ENCODE results near the gene POLR2I. TPM values are rescaled to one million over a fixed set of nuclear protein-coding genes. Genes with fewer than 3 reads are reported as not detected.

Gene POLR2I
- total RNA-seq, 1 experiment from 2014 or later: 165 TPM

DNA sequence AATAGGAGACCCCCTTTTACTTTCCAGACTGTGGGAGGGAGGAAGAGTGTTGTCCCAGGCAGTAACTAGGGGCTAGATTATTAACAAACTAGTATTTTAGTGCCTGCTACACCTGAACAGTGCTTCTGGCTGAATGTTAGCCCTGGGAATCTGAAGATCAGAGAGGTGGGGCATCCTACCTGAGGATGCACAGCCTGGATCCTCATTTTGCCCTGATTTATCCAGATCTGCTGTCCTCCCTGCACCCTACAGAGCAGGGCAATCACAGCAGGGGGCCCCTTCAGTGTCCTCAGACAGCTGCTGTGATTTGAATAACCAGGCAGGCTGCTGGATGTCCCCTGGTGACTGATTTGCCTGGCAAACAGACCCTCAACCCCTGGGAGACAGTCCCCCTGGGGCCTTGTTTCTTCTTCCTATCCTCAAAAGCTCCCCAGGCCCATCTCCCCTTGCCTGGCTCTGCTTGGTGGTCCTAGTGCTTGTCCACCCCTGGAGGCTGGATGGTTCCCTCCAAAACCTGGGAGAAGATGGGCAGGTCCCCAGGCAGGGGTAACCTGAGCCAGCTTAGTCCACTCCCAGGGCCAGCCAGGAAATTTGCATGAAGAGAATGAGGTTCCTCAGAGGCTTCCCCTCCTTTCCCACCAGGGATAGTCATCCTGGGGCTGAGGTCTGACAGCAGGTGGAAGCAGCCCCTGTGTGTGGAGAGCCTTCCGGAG, 4.0 kb downstream of the POLR2I start, which contains the start of gene OVOL3:
Gene OVOL3 (plus strand): TSS at position 657 of the 713 bp plus-strand sequence. CDS start 60 bp downstream, outside the sequence.
- DNase-seq (ENCODE audit: low spot score) (peak; percentile 69), ATAC-seq (peak; percentile 13)
- Mint-ChIP-seq H3K9me3 (no peaks in the 10 kb centered on the region), H3K27ac (peak within 1 kb of the TSS; percentile 60), H3K4me1 (peaks cover 25% of the 10 kb centered on the region), H3K27me3 (ENCODE audit: low read depth) (peaks cover 3% of the 10 kb centered on the region), H3K36me3 (peaks cover 8% of the 10 kb centered on the region), H3K4me3 (no peak within 1 kb of the TSS)
- ChIA-PET CTCF (interaction anchor here (0.6 to 1.8 kb wide), 3 partner anchors 18 to 970 kb away, joined by 3 to 9 read pairs (median 4); no protein-coding TSS in a partner anchor), POLR2A (interaction anchor here (1.0 to 1.3 kb wide), 2 partner anchors 22 to 57 kb away, joined by 3 to 4 read pairs; partner anchors contain the start of gene THAP8)
- TF ChIP-seq GTF2I (CRISPR knock-in tag; conservative IDR thresholded peaks at IDR 0.05): 0 out of 2 replicates have a peak, but pooled peaks have one; percentile 5
- peak; percentile 45; the same call in 1 of the 2 replicates for TF ChIP-seq ZNF423 (CRISPR knock-in tag; IDR thresholded peaks at IDR 0.05)
- TF ChIP-seq, protein P1, sequence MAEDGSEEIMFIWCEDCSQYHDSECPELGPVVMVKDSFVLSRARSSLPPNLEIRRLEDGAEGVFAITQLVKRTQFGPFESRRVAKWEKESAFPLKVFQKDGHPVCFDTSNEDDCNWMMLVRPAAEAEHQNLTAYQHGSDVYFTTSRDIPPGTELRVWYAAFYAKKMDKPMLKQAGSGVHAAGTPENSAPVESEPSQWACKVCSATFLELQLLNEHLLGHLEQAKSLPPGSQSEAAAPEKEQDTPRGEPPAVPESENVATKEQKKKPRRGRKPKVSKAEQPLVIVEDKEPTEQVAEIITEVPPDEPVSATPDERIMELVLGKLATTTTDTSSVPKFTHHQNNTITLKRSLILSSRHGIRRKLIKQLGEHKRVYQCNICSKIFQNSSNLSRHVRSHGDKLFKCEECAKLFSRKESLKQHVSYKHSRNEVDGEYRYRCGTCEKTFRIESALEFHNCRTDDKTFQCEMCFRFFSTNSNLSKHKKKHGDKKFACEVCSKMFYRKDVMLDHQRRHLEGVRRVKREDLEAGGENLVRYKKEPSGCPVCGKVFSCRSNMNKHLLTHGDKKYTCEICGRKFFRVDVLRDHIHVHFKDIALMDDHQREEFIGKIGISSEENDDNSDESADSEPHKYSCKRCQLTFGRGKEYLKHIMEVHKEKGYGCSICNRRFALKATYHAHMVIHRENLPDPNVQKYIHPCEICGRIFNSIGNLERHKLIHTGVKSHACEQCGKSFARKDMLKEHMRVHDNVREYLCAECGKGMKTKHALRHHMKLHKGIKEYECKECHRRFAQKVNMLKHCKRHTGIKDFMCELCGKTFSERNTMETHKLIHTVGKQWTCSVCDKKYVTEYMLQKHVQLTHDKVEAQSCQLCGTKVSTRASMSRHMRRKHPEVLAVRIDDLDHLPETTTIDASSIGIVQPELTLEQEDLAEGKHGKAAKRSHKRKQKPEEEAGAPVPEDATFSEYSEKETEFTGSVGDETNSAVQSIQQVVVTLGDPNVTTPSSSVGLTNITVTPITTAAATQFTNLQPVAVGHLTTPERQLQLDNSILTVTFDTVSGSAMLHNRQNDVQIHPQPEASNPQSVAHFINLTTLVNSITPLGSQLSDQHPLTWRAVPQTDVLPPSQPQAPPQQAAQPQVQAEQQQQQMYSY (CRISPR knock-in tag; IDR thresholded peaks at IDR 0.05): peak; percentile 44; the same call in 1 of the 2 replicates
- TF ChIP-seq, protein P2, sequence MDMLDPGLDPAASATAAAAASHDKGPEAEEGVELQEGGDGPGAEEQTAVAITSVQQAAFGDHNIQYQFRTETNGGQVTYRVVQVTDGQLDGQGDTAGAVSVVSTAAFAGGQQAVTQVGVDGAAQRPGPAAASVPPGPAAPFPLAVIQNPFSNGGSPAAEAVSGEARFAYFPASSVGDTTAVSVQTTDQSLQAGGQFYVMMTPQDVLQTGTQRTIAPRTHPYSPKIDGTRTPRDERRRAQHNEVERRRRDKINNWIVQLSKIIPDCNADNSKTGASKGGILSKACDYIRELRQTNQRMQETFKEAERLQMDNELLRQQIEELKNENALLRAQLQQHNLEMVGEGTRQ (CRISPR knock-in tag; IDR thresholded peaks at IDR 0.05): no peak

DNA sequence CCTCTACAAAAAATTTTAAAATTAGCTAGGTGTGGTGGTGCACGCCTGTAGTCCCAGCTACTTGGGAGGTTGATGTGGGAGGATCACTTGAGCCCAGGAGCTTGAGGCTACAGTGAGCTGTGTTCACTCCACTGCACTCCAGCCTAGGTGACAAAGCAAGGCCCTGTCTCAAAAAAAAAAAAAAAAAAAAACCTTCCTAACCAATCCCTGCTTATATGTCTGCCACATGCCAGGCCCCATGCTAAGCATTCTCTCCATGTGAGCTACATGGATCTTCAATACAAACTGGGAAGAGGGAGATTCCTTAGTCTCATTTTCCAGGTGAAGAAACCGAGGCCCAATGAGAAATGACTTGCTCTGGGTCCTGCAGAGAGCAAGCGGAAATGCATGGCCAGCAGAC, 6.0 kb downstream of the POLR2I start:
- Mint-ChIP-seq H3K9me3 (no peaks in the 10 kb centered on the region), H3K27ac (peak overlapping the region; percentile 63; the same call in 1 of the 2 replicates), H3K4me1 (peaks cover 20% of the 10 kb centered on the region), H3K36me3 (peaks cover 12% of the 10 kb centered on the region), H3K27me3 (ENCODE audit: low read depth) (no peaks in the 10 kb centered on the region), H3K4me3 (no peak overlapping the region)
- CTCF ChIA-PET: interaction anchor here (2.1 kb wide), 1 partner anchor 19 kb away, joined by 7 read pairs; no protein-coding TSS in a partner anchor
- TF ChIP-seq MXD4 (CRISPR knock-in tag; IDR thresholded peaks at IDR 0.05; ENCODE audit: borderline replicate concordance) (no peak), TP53 (CRISPR knock-in tag; IDR thresholded peaks at IDR 0.05) (no peak), FOXK1 (CRISPR knock-in tag; IDR thresholded peaks at IDR 0.05) (no peak), ZNF671 (CRISPR knock-in tag; IDR thresholded peaks at IDR 0.05) (no peak), CREM (CRISPR knock-in tag; IDR thresholded peaks at IDR 0.05) (no peak), SMAD4 (CRISPR knock-in tag; IDR thresholded peaks at IDR 0.05) (no peak), ZNF263 (CRISPR knock-in tag; IDR thresholded peaks at IDR 0.05; ENCODE audit: low read depth) (no peak), SP1 (CRISPR knock-in tag; conservative IDR thresholded peaks at IDR 0.05) (no peak), RORB (CRISPR knock-in tag; IDR thresholded peaks at IDR 0.05) (no peak), GABPB1 (CRISPR knock-in tag; IDR thresholded peaks at IDR 0.05) (no peak)
- TF ChIP-seq, protein P1 (CRISPR knock-in tag; IDR thresholded peaks at IDR 0.05): no peak
- TF ChIP-seq, protein P3, sequence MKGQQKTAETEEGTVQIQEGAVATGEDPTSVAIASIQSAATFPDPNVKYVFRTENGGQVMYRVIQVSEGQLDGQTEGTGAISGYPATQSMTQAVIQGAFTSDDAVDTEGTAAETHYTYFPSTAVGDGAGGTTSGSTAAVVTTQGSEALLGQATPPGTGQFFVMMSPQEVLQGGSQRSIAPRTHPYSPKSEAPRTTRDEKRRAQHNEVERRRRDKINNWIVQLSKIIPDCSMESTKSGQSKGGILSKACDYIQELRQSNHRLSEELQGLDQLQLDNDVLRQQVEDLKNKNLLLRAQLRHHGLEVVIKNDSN (CRISPR knock-in tag; IDR thresholded peaks at IDR 0.05): no peak
- TF ChIP-seq, protein P4, sequence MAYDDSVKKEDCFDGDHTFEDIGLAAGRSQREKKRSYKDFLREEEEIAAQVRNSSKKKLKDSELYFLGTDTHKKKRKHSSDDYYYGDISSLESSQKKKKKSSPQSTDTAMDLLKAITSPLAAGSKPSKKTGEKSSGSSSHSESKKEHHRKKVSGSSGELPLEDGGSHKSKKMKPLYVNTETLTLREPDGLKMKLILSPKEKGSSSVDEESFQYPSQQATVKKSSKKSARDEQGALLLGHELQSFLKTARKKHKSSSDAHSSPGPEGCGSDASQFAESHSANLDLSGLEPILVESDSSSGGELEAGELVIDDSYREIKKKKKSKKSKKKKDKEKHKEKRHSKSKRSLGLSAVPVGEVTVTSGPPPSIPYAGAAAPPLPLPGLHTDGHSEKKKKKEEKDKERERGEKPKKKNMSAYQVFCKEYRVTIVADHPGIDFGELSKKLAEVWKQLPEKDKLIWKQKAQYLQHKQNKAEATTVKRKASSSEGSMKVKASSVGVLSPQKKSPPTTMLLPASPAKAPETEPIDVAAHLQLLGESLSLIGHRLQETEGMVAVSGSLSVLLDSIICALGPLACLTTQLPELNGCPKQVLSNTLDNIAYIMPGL (CRISPR knock-in tag; IDR thresholded peaks at IDR 0.05): no peak
- TF ChIP-seq, protein P5, sequence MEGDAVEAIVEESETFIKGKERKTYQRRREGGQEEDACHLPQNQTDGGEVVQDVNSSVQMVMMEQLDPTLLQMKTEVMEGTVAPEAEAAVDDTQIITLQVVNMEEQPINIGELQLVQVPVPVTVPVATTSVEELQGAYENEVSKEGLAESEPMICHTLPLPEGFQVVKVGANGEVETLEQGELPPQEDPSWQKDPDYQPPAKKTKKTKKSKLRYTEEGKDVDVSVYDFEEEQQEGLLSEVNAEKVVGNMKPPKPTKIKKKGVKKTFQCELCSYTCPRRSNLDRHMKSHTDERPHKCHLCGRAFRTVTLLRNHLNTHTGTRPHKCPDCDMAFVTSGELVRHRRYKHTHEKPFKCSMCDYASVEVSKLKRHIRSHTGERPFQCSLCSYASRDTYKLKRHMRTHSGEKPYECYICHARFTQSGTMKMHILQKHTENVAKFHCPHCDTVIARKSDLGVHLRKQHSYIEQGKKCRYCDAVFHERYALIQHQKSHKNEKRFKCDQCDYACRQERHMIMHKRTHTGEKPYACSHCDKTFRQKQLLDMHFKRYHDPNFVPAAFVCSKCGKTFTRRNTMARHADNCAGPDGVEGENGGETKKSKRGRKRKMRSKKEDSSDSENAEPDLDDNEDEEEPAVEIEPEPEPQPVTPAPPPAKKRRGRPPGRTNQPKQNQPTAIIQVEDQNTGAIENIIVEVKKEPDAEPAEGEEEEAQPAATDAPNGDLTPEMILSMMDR (IDR thresholded peaks at IDR 0.05): no peak
- TF ChIP-seq, protein P2 (CRISPR knock-in tag; IDR thresholded peaks at IDR 0.05): no peak
- ATAC-seq (no peak), DNase-seq (ENCODE audit: low spot score) (no peak)
- POLR2A ChIA-PET: no interaction called here

Measured in WTC11 (cell line).